SK-N-MC (cell line): ENCODE measurements around the gene PPP1R13L.

ENCODE experiments used
- EZH2 ChIP-seq: fragments of 200-600 bp; sonication (generic); IDR thresholded peaks from one replicate; pipeline ENCODE4 v1.6.1; 2017; ENCODE audit warnings: antibody characterized with exemption
- FOXP2 ChIP-seq: optimal IDR thresholded peaks from 2 replicates; pipeline ENCODE3; 2011; ENCODE audit warnings: mild to moderate bottlenecking, moderate library complexity; ENCODE audit not compliant: insufficient read depth; ENCODE audit errors: extremely low read length, control extremely low read depth
- POLR2AphosphoS5 ChIP-seq: IDR thresholded peaks from 2 replicates; pipeline ENCODE4 v1.6.1; 2012; ENCODE audit warnings: mild to moderate bottlenecking, low read depth, low read length, borderline replicate concordance

- TF ChIP-seq POLR2AphosphoS5 (no peak), EZH2 (no peak), FOXP2 (no peak)
Observed at GRCh38 chr19:45368127-45368526, 36.7 kb downstream of the PPP1R13L start.
